Lung (tissue), 12 donors: Measurements from ENCODE around the gene FGFBP2. TPM values are rescaled to one million over a fixed set of nuclear protein-coding genes. Genes with fewer than 3 reads are reported as not detected.

Source experiments
- ATAC-seq: fragments of 200-7000 bp; cut with Tn5 transposase; one replicate; pipeline ENCODE4 v1.9.1; 2020; ENCODE audit warnings: moderate number of reproducible peaks; ENCODE audit not compliant: insufficient read depth, low FRiP score
- DNase-seq, 3 donors: peaks; one replicate each; pipeline ENCODE4 v3.0.0-alpha.2; 2013 to 2017
- H3K27ac ChIP-seq, 2 donors: one replicate each; pipeline ENCODE4 v1.5.1; 2013; ENCODE audit warnings: mild to moderate bottlenecking in 2 of 2, moderate library complexity in 2 of 2, control low read depth in 1 of 2, inconsistent platforms in 1 of 2, low read depth in 1 of 2, low read length in 1 of 2
- H3K27me3 ChIP-seq, 3 donors: one replicate each; pipeline ENCODE4 v1.5.1; 2013; ENCODE audit warnings: low read length in 2 of 3; ENCODE audit not compliant: control insufficient read depth in 3 of 3, insufficient read depth in 3 of 3
- H3K36me3 ChIP-seq, 4 donors: one replicate each; pipeline ENCODE4 v1.5.1; 2013; ENCODE audit warnings: low read length in 4 of 4, mild to moderate bottlenecking in 1 of 4, moderate library complexity in 1 of 4; ENCODE audit not compliant: control insufficient read depth in 4 of 4, insufficient read depth in 4 of 4
- H3K4me1 ChIP-seq, 5 donors: one replicate each; pipeline ENCODE4 v1.5.1; 2013; ENCODE audit warnings: low read length in 5 of 5, mild to moderate bottlenecking in 2 of 5, moderate library complexity in 1 of 5; ENCODE audit not compliant: control insufficient read depth in 5 of 5, insufficient read depth in 5 of 5
- H3K4me3 ChIP-seq: one replicate; pipeline ENCODE4 v1.5.1; 2013; ENCODE audit warnings: mild to moderate bottlenecking, control low read depth, moderate library complexity
- H3K9ac ChIP-seq, 2 donors: one replicate each; pipeline ENCODE4 v1.5.1; 2013; ENCODE audit warnings: low read length in 2 of 2, control low read depth in 1 of 2; ENCODE audit not compliant: insufficient read depth in 1 of 2
- H3K9me3 ChIP-seq, 4 donors: one replicate each; pipeline ENCODE4 v1.5.1; 2013; ENCODE audit warnings: low read length in 3 of 4, mild to moderate bottlenecking in 1 of 4, moderate library complexity in 1 of 4; ENCODE audit not compliant: control insufficient read depth in 4 of 4, insufficient read depth in 3 of 4
- WGBS, 2 donors: extraction: QIAGEN DNeasy Blood & Tissue Kit; methylation state at CpG; one replicate each; pipeline ENCODE4 v1.1.7; 2013; 5-methylcytosine and 5-hydroxymethylcytosine counted together
- polyA plus RNA-seq, 2 donors: library from polyadenylated mRNA; stranded (reverse); fragments of 200-250 nt; gene quantifications; one replicate each; pipeline ENCODE4 v1.2.1, GENCODE V29; 2013
- total RNA-seq, 2 donors: library from RNA; depleted of rRNA in 1 of 2; stranded (reverse); fragments of >200 nt in 1 of 2; gene quantifications; one replicate each; pipeline ENCODE4 v1.2.1, GENCODE V29; 2014 to 2021
- TF ChIP-seq, protein P1 (sequence below): IDR thresholded peaks from 2 replicates; pipeline ENCODE4 v1.5.1; 2012; ENCODE audit warnings: mild to moderate bottlenecking; ENCODE audit errors: control extremely low read depth, extremely low read depth
- donor health status: control.
- donor health status: control.
- donor health status: Bipolar disorder and iron deficiency.
- donor health status: healthy.
- donor health status: DM: yes; HTN: yes; CAD: no.

Gene FGFBP2
- total and polyA plus RNA-seq, 4 donors: 0.47 to 2.8 (median 1.3) TPM

GRCh38 chr4:15958562-15958961, 4.4 kb downstream of the FGFBP2 start:
- Histone ChIP-seq H3K27ac (no peak overlapping the region), H3K27me3 (no peaks in the 10 kb centered on the region), H3K4me1 (no peaks in the 10 kb centered on the region), H3K4me3 (no peak overlapping the region), H3K9ac (no peak overlapping the region), H3K9me3 (peaks cover 0 to 2% (median 0%) of the 10 kb centered on the region in 4 donors), H3K36me3 (no peaks in the 10 kb centered on the region)
- TF ChIP-seq, protein P1, sequence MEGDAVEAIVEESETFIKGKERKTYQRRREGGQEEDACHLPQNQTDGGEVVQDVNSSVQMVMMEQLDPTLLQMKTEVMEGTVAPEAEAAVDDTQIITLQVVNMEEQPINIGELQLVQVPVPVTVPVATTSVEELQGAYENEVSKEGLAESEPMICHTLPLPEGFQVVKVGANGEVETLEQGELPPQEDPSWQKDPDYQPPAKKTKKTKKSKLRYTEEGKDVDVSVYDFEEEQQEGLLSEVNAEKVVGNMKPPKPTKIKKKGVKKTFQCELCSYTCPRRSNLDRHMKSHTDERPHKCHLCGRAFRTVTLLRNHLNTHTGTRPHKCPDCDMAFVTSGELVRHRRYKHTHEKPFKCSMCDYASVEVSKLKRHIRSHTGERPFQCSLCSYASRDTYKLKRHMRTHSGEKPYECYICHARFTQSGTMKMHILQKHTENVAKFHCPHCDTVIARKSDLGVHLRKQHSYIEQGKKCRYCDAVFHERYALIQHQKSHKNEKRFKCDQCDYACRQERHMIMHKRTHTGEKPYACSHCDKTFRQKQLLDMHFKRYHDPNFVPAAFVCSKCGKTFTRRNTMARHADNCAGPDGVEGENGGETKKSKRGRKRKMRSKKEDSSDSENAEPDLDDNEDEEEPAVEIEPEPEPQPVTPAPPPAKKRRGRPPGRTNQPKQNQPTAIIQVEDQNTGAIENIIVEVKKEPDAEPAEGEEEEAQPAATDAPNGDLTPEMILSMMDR: no peak
- 82 to 95% methylated on average over 2 of the region's 2 CpGs for WGBS, 2 donors
- no peak for ATAC-seq
- no peak for DNase-seq

- DNase-seq (peak; percentile 54 to 65 (median 60)), ATAC-seq (peak; percentile 95)
- WGBS, 2 donors: 50% methylated on average over 9 of the region's 9 CpGs
- Histone ChIP-seq H3K27me3 (no peaks in the 10 kb centered on the region), H3K27ac (no peak overlapping the region), H3K4me1 (no peaks in the 10 kb centered on the region), H3K36me3 (no peaks in the 10 kb centered on the region), H3K4me3 (no peak overlapping the region), H3K9me3 (no peaks in the 10 kb centered on the region), H3K9ac (no peak overlapping the region)
- TF ChIP-seq, protein P1: peak; percentile 92
Measured at GRCh38 chr4:15956179-15956850, 6.7 kb downstream of the FGFBP2 start.

- ATAC-seq (no peak), DNase-seq (no peak)
- no peaks in the 10 kb centered on the region for H3K27me3 ChIP-seq
- no peak overlapping the region for H3K9ac ChIP-seq
- H3K4me3 ChIP-seq: no peak overlapping the region
- H3K4me1 ChIP-seq: no peaks in the 10 kb centered on the region
- H3K27ac ChIP-seq: no peak overlapping the region
- H3K9me3 ChIP-seq: no peaks in the 10 kb centered on the region
- WGBS, 2 donors: 88 to 90% methylated on average over 3 of the region's 3 CpGs
- TF ChIP-seq, protein P1: no peak
- H3K36me3 ChIP-seq: no peaks in the 10 kb centered on the region
Measured at GRCh38 chr4:15955670-15956069, 7.3 kb downstream of the FGFBP2 start.

- TF ChIP-seq, protein P1: no peak
- H3K4me3 ChIP-seq: no peak overlapping the region
- no peaks in the 10 kb centered on the region for H3K4me1 ChIP-seq
- no peaks in the 10 kb centered on the region for H3K36me3 ChIP-seq
- WGBS, 2 donors: 95 to 96% methylated on average over 5 of the region's 5 CpGs
- no peaks in the 10 kb centered on the region for H3K27me3 ChIP-seq
- no peaks in the 10 kb centered on the region for H3K9me3 ChIP-seq
- no peak for ATAC-seq
- H3K27ac ChIP-seq: no peak overlapping the region
- no peak for DNase-seq
- H3K9ac ChIP-seq: no peak overlapping the region
Measured at GRCh38 chr4:15953625-15954024, 9.3 kb downstream of the FGFBP2 start.
